DMS 273 (cell line): ENCODE data around the gene ZNF366.

ENCODE experiments used
- DNase-seq: peaks from one replicate; lab custom pipeline; 2025; ENCODE audit not compliant: unreplicated experiment; lab: John Stamatoyannopoulos, UW

ZNF366 gene

GRCh38 chr5:72519111-72519510 is 11.9 kb upstream of the ZNF366 start:
- DNase-seq = no peak

GRCh38 chr5:72518001-72518683 is 10.9 kb upstream of the ZNF366 start:
- no peak for DNase-seq

GRCh38 chr5:72516916-72517315 is 9.7 kb upstream of the ZNF366 start:
- DNase-seq = no peak

GRCh38 chr5:72515211-72515610 is 8.0 kb upstream of the ZNF366 start:
- DNase-seq = no peak

GRCh38 chr5:72512593-72512860 is 5.3 kb upstream of the ZNF366 start:
- DNase-seq = no peak

GRCh38 chr5:72511774-72512592 is 4.8 kb upstream of the ZNF366 start:
- no peak for DNase-seq

GRCh38 chr5:72511366-72511765 is 4.2 kb upstream of the ZNF366 start:
- DNase-seq = no peak

GRCh38 chr5:72510610-72511181 is 3.5 kb upstream of the ZNF366 start:
- DNase-seq = no peak

GRCh38 chr5:72509401-72509800 is 2.2 kb upstream of the ZNF366 start:
- DNase-seq = no peak

GRCh38 chr5:72508241-72509170 is 1.3 kb upstream of the ZNF366 start:
- DNase-seq = no peak

GRCh38 chr5:72507907-72508238 is 663 bp upstream of the ZNF366 start:
- DNase-seq = no peak

GRCh38 chr5:72506158-72506549 is 1.1 kb downstream of the ZNF366 start:
- no peak for DNase-seq

- DNase-seq = no peak
These were observed 1.6 kb downstream of the ZNF366 start for GRCh38 chr5:72505539-72506157.

GRCh38 chr5:72505016-72505415 is 2.2 kb downstream of the ZNF366 start:
- DNase-seq = no peak

- no peak for DNase-seq
These were observed 3.2 kb downstream of the ZNF366 start for GRCh38 chr5:72503888-72504491.

GRCh38 chr5:72501488-72501887 is 5.7 kb downstream of the ZNF366 start:
- no peak for DNase-seq

- DNase-seq = no peak
These were observed 7.5 kb downstream of the ZNF366 start for GRCh38 chr5:72499730-72500129.

GRCh38 chr5:72499090-72499489 is 8.1 kb downstream of the ZNF366 start:
- DNase-seq = no peak

- no peak for DNase-seq
These were observed 8.9 kb downstream of the ZNF366 start for GRCh38 chr5:72498284-72498683.

GRCh38 chr5:72497823-72498222 is 9.4 kb downstream of the ZNF366 start:
- DNase-seq = no peak

- DNase-seq = no peak
These were observed 11.8 kb downstream of the ZNF366 start for GRCh38 chr5:72495410-72495809.
